Dedifferentiated amniotic fluid mesenchymal stem cell (primary cell): ENCODE measurements around the gene FH.

Source experiments
- DNase-seq: peaks from one replicate; pipeline ENCODE4 v3.0.0-alpha.2; 2016; ENCODE audit errors: extremely low spot score

Gene FH

DNA sequence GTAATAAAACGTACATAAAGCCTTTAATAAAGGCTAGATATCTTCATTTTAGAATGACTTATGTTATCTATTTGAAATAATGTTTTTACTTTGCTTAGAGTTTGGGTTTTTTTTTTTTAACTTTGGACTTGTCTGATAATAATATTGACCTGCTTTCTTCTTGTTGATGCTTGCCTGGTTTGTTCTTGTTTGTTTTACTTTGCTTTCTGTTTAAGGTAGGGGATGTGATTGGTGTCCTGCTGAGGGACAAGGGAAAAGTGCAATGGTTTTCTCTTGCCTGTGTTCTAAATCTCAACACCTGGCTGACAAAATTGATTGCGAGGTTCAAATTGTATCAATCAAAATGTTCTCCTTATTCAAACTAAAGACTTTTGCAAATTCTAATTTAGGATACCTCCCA, 2.2 kb upstream of the FH start:
- no peak for DNase-seq

DNA sequence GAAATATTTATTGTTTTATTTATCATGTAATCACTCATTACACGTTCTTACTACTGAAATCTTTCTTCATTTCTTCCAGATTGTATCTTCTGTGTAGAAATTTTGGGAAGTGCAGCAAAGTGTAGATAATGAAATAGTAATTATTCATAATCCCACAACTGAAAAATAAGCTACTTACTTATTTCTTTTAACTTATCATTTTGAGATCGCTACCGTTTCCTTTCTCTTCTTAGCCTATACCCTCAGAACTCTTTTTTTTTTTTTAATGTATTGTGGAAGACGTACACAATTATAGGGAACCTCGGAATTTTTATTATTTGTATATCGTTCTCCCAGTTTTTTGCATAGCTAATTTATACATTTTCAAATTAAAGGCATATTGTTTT, 518 bp upstream of the FH start:
- DNase-seq: no peak

GRCh38 chr1:241518476-241519307, 863 bp downstream of the FH start:
- peak; percentile 19 for DNase-seq

DNA sequence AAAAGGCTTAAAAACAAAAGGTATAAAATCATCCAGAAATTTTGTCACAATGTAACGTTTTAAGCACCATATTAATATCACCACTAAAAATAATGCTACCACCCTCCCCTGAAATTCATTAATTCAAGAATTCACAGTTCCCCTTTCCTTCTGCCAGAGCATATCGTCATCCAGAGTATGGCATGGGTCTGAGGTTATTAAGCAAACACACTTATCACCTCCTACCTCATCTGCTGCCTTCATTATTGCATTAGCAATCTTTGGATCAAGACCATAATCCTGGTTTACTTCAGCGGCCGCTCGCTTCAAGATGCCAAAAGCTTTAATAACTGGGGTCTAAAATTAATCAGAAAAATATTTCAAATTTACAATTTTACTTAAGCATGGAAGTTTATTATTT, 6.2 kb downstream of the FH start:
- no peak for DNase-seq

GRCh38 chr1:241507189-241507863, 12.2 kb downstream of the FH start:
- no peak for DNase-seq

- no peak for DNase-seq
These were observed 16.1 kb downstream of the FH start for GRCh38 chr1:241503444-241503843.

- peak; percentile 38 for DNase-seq
These were observed 19.6 kb downstream of the FH start for GRCh38 chr1:241499910-241500309.

DNA sequence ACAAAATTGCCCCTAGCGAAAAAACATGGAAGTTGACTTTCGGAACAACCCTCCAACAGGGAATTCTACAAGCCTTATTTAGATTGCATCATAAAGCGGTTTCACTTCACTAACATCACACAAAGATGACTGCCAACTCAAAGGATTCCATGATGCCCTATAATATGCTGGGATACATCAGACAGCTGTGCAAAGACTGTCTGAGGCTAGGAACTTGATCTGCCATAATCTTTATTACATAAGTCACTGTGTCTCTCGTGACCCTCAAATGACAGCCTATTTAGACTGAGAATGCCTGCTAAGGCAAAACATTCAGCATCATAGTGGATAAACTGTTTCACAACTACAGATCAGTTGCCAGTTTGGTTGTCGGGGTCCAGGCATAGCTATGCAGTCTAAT, 23.8 kb downstream of the FH start:
- no peak for DNase-seq

DNA sequence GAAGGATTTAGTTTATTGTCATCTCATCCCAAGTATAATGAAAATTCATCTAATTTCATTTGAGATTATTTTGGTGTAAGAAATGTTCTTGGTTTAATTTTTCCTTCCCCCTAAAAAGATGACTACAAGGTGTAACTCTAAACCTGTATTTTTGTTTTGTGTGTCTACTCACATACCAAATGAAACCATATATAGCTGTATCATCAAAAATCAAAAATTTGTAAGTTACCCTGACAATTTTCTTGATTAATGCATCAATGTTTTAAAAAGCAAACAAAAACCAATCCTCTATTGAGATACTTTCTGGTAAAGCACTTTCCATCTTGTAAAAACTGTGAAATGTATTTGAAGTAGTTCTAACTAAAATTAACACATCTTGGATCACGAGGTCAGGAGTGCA, 30.8 kb downstream of the FH start:
- DNase-seq: no peak

- DNase-seq: no peak
These were observed 34.0 kb downstream of the FH start for GRCh38 chr1:241485554-241485992.

GRCh38 chr1:241485145-241485544, 34.4 kb downstream of the FH start:
- DNase-seq: no peak

GRCh38 chr1:241482761-241483250, 36.7 kb downstream of the FH start:
- no peak for DNase-seq

GRCh38 chr1:241479294-241479693, 40.3 kb downstream of the FH start:
- no peak for DNase-seq

- no peak for DNase-seq
These were observed 43.9 kb downstream of the FH start for GRCh38 chr1:241475671-241476070.

GRCh38 chr1:241473026-241473425, 46.5 kb downstream of the FH start:
- no peak for DNase-seq

DNA sequence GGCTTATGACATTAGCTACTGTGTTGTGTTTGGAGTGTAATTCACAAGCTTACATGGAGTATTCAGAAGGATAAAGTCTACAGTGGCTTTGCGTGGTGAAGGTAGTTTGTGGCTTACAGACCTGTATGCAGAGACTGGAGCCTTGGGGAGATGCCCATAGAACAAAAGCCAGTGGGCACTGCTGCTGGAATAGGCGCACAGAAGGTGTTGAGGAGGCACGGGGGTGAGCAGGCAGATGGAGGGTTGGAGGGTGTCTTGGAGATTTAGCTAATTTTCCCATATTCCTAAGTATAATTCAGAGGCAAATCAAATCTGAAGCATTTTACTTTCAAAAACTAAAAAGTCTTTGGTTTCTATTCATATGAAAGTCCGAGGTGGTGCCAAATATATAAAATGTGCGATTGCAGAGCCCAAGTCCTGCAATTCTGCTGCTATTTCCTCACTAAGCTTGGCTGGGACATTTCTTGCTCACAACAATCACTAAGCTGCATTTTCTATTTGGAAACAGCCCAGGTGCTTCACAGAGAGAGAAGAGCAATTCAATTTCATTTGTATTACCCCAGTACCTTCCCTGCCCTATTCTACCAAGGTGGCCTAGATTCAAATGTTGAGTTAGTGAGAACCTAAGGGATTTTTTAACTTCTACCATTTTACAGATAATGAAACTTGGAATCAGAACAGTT, 48.5 kb downstream of the FH start:
- no peak for DNase-seq

- DNase-seq: no peak
These were observed 49.2 kb downstream of the FH start for GRCh38 chr1:241470361-241470760.

GRCh38 chr1:241465673-241466072, 53.9 kb downstream of the FH start:
- no peak for DNase-seq

- DNase-seq: no peak
These were observed 54.6 kb downstream of the FH start for GRCh38 chr1:241464985-241465384.

DNA sequence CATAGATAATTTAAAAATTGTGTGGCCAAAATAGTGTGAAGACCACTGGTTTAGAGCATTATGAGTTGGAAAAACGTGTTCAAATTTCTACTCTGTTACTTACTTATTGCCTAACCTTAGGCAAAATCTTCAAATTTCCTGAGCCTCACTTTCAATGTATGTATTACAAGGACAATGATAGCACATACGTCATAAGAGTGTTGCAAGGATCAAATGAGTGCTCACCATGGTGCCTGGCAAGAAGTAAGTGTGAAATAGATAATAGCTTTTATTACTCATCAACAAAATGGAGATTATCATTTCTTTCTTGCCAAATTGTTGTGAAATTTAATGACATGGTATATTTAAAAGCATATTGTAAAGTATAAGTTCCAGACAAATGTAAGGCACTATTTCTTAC, 57.2 kb downstream of the FH start:
- DNase-seq: no peak

DNA sequence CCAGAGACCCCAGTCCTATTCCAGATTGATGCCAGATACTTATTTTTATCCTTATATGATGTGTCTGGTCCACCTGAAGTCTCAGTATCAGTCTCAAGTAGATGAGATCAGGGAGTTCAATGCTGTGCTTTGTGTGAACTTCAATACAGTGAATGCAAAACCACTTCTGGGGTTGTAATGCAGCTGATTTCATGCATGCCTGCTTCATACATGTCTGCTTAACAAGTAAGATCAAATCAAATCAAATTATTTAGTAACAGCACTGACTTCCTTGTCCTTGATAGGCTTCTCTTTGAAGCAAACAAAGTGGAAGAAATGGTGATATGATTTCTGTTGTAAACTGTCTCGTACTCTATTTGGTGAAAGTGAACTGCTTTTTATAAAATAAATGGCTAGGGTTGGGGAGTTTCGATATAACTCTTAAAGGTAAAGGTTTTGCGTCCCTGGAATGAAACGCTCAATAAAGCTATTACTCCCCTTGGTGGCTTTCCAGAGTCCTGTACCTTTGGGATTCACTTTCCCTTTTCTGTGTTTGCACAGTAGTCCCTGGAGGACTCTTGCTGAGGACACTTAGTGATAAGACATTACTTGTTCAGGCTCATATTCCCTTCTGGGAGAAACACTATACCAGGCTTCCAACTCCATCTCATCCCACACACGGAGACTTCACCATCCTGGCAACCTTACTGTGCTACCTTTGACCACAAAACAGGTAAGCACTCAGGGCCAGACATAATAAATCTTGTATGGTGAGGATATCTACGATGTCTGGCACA, 59.3 kb downstream of the FH start:
- no peak for DNase-seq
